ENCODE data around the gene BCORL1.

Gene BCORL1

GRCh38 chrX:130025256-130025655 lies 42.8 kb downstream of the BCORL1 start:
- no peak overlapping the region for H3K27ac ChIP-seq
- no peaks in the 10 kb centered on the region for H3K27me3 ChIP-seq (ENCODE audit: insufficient read depth, low read depth)
- no peak overlapping the region for H3K9ac ChIP-seq
- no peak overlapping the region for H2AFZ ChIP-seq (ENCODE audit: low read depth)
- H3K4me1 ChIP-seq (ENCODE audit: low read depth, poor library complexity, severe bottlenecking), result no peaks in the 10 kb centered on the region
- no peak overlapping the region for H3K4me2 ChIP-seq
- no peaks in the 10 kb centered on the region for H3K36me3 ChIP-seq (ENCODE audit: insufficient read depth)
- no peaks in the 10 kb centered on the region for H3K79me2 ChIP-seq (ENCODE audit: insufficient read depth, low read depth)
- no peaks in the 10 kb centered on the region for H4K20me1 ChIP-seq (ENCODE audit: insufficient read depth)
- H3K4me3 ChIP-seq (IDR thresholded peaks at IDR 0.05; ENCODE audit: insufficient read depth, low read depth, low read length), result no peak overlapping the region
- TF ChIP-seq CTCF (conservative IDR thresholded peaks at IDR 0.05; ENCODE audit: low read depth, low read length), result no peak

DNA sequence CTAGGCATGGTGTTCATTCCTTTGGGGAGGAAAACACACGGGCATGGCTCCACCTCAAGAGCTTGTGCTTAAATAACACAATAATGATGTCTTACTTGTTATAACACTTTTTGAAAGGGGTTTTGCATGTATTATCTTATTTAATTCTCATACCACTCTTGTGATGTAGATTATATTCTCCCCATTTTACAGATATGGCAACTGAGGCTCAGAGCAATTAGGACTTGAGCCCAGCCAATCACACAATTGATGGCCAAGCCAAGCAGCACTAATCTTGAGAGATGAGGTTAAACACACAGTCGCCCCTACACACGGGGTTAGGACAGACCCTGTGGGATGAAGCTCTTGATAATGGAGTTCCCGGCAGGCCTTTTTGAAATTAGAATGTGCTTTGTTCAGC lies 45.1 kb downstream of the BCORL1 start:
- Histone ChIP-seq H3K27ac (no peak overlapping the region), H3K27me3 (ENCODE audit: insufficient read depth, low read depth) (no peaks in the 10 kb centered on the region), H3K4me3 (IDR thresholded peaks at IDR 0.05; ENCODE audit: insufficient read depth, low read depth, low read length) (no peak overlapping the region), H3K9ac (no peak overlapping the region), H3K36me3 (ENCODE audit: insufficient read depth) (no peaks in the 10 kb centered on the region), H3K79me2 (ENCODE audit: insufficient read depth, low read depth) (no peaks in the 10 kb centered on the region), H4K20me1 (ENCODE audit: insufficient read depth) (no peaks in the 10 kb centered on the region), H2AFZ (ENCODE audit: low read depth) (no peak overlapping the region), H3K4me2 (no peak overlapping the region), H3K4me1 (ENCODE audit: low read depth, poor library complexity, severe bottlenecking) (no peaks in the 10 kb centered on the region)
- no peak for TF ChIP-seq CTCF (conservative IDR thresholded peaks at IDR 0.05; ENCODE audit: low read depth, low read length)

DNA sequence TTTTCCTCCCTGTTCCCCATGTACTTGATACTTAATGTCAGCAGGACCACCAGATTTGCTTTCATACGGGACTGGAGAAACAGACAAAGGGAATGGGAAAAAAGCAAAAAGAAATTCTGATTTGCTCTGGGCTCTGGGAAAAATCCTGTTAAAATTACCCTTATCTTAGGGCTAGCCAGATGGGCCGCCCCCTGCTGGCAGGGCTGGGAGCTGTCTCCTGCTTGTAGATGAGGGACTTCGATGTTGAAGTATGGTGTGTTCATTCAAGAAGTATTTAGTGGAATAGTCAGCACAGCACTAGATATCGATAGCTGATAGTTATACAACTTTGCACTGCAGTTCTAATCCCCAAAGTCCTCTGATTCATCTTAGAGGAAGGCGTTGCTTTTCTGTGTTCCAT lies 45.8 kb downstream of the BCORL1 start:
- peak; percentile 81 for TF ChIP-seq CTCF (conservative IDR thresholded peaks at IDR 0.05; ENCODE audit: low read depth, low read length)
- no peaks in the 10 kb centered on the region for H3K36me3 ChIP-seq (ENCODE audit: insufficient read depth)
- H3K4me3 ChIP-seq (IDR thresholded peaks at IDR 0.05; ENCODE audit: insufficient read depth, low read depth, low read length), result no peak overlapping the region
- H3K9ac ChIP-seq, result no peak overlapping the region
- no peaks in the 10 kb centered on the region for H4K20me1 ChIP-seq (ENCODE audit: insufficient read depth)
- H3K4me1 ChIP-seq (ENCODE audit: low read depth, poor library complexity, severe bottlenecking), result no peaks in the 10 kb centered on the region
- no peak overlapping the region for H2AFZ ChIP-seq (ENCODE audit: low read depth)
- H3K27ac ChIP-seq, result no peak overlapping the region
- no peaks in the 10 kb centered on the region for H3K79me2 ChIP-seq (ENCODE audit: insufficient read depth, low read depth)
- no peak overlapping the region for H3K4me2 ChIP-seq
- H3K27me3 ChIP-seq (ENCODE audit: insufficient read depth, low read depth), result no peaks in the 10 kb centered on the region

- H3K79me2 ChIP-seq (ENCODE audit: insufficient read depth, low read depth), result no peaks in the 10 kb centered on the region
- H3K27ac ChIP-seq, result no peak overlapping the region
- no peaks in the 10 kb centered on the region for H4K20me1 ChIP-seq (ENCODE audit: insufficient read depth)
- no peak for TF ChIP-seq CTCF (conservative IDR thresholded peaks at IDR 0.05; ENCODE audit: low read depth, low read length)
- no peak overlapping the region for H3K9ac ChIP-seq
- H3K4me3 ChIP-seq (IDR thresholded peaks at IDR 0.05; ENCODE audit: insufficient read depth, low read depth, low read length), result no peak overlapping the region
- H2AFZ ChIP-seq (ENCODE audit: low read depth), result no peak overlapping the region
- no peaks in the 10 kb centered on the region for H3K4me1 ChIP-seq (ENCODE audit: low read depth, poor library complexity, severe bottlenecking)
- no peak overlapping the region for H3K4me2 ChIP-seq
- no peaks in the 10 kb centered on the region for H3K36me3 ChIP-seq (ENCODE audit: insufficient read depth)
- no peaks in the 10 kb centered on the region for H3K27me3 ChIP-seq (ENCODE audit: insufficient read depth, low read depth)
Observed at GRCh38 chrX:130030826-130031225, 48.4 kb downstream of the BCORL1 start.

DNA sequence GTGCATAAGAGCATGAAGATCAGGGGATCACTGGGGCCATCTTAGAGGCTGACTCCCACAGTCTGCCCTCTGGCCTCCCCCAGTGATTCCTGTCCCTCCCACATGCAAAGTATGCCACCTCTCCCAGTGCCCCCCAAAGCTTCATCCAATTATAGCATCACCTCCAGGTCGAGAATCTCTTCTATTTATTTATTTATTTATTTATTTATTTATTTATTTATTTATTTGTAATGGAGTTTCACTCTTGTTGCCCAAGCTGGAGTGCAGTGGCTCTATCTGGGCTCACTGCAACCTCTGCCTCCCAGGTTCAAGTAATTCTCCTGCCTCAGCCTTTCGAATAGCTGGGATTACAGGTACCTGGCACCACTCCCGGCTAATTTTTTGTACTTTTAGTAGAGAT lies 50.1 kb downstream of the BCORL1 start:
- no peak for TF ChIP-seq CTCF (conservative IDR thresholded peaks at IDR 0.05; ENCODE audit: low read depth, low read length)
- Histone ChIP-seq H3K4me1 (ENCODE audit: low read depth, poor library complexity, severe bottlenecking) (no peaks in the 10 kb centered on the region), H3K9ac (no peak overlapping the region), H3K27ac (no peak overlapping the region), H2AFZ (ENCODE audit: low read depth) (no peak overlapping the region), H3K4me2 (no peak overlapping the region), H3K27me3 (ENCODE audit: insufficient read depth, low read depth) (no peaks in the 10 kb centered on the region), H3K36me3 (ENCODE audit: insufficient read depth) (no peaks in the 10 kb centered on the region), H3K79me2 (ENCODE audit: insufficient read depth, low read depth) (no peaks in the 10 kb centered on the region), H3K4me3 (IDR thresholded peaks at IDR 0.05; ENCODE audit: insufficient read depth, low read depth, low read length) (no peak overlapping the region), H4K20me1 (ENCODE audit: insufficient read depth) (no peaks in the 10 kb centered on the region)
